Neuronal stem cell (in vitro differentiated cells): ENCODE results near the gene SLC12A9.

Experiments used
- DNase-seq: peaks from one replicate; pipeline ENCODE4 v3.0.0-alpha.2; 2013; ENCODE audit warnings: low spot score
- H2AFZ ChIP-seq: one replicate; pipeline ENCODE4 v1.6.1; 2013; ENCODE audit warnings: mild to moderate bottlenecking, low read length, inconsistent platforms
- H2AK5ac ChIP-seq: 2 replicates; pipeline ENCODE4 v1.6.1; 2013; ENCODE audit warnings: low read depth, mild to moderate bottlenecking, inconsistent platforms, low read length, moderate library complexity, mixed read lengths
- H2BK120ac ChIP-seq: 2 replicates; pipeline ENCODE4 v1.6.1; 2013; ENCODE audit warnings: low read depth, mild to moderate bottlenecking, inconsistent platforms, low read length, moderate library complexity, mixed read lengths
- H2BK12ac ChIP-seq: one replicate; pipeline ENCODE4 v1.6.1; 2013; ENCODE audit warnings: low read length, inconsistent platforms
- H2BK15ac ChIP-seq: 2 replicates; pipeline ENCODE4 v1.6.1; 2013; ENCODE audit warnings: mild to moderate bottlenecking, low read length, inconsistent platforms, mixed read lengths
- H2BK5ac ChIP-seq: one replicate; pipeline ENCODE4 v1.6.1; 2013; ENCODE audit warnings: inconsistent platforms, mild to moderate bottlenecking, low read length, moderate library complexity
- H3K14ac ChIP-seq: one replicate; pipeline ENCODE4 v1.6.1; 2013; ENCODE audit warnings: low read length, inconsistent platforms
- H3K18ac ChIP-seq: 2 replicates; pipeline ENCODE4 v1.6.1; 2013; ENCODE audit warnings: low read length, inconsistent platforms
- H3K23ac ChIP-seq: 2 replicates; pipeline ENCODE4 v1.6.1; 2013; ENCODE audit warnings: low read depth, mild to moderate bottlenecking, mixed read lengths, low read length, inconsistent platforms; ENCODE audit not compliant: poor library complexity
- H3K27ac ChIP-seq: replicated peaks from 3 replicates; pipeline ENCODE4 v1.5.1; 2013; ENCODE audit warnings: low read length, inconsistent platforms
- H3K27me3 ChIP-seq, 3 experiments: 2 replicates each; pipeline ENCODE4 v1.6.1; 2013; ENCODE audit warnings: low read length in 3 of 3, mild to moderate bottlenecking in 2 of 3, inconsistent platforms in 1 of 3, low read depth in 1 of 3, mixed read lengths in 1 of 3, moderate library complexity in 1 of 3; ENCODE audit not compliant: control insufficient read depth in 3 of 3, insufficient read depth in 3 of 3
- H3K36me3 ChIP-seq, 2 donors: replicated peaks in 1 of 2; 2 replicates each; pipeline ENCODE4 v1.6.1; 2013; ENCODE audit warnings: low read length in 2 of 2; ENCODE audit not compliant: control insufficient read depth in 2 of 2, insufficient read depth in 2 of 2
- H3K4ac ChIP-seq: 2 replicates; pipeline ENCODE4 v1.6.1; 2013; ENCODE audit warnings: inconsistent platforms, mild to moderate bottlenecking, low read length, moderate library complexity
- H3K4me1 ChIP-seq, 2 donors: 1 replicate in 1 of 2; 2 replicates in 1 of 2; pipeline ENCODE4 v1.6.1; 2013; ENCODE audit warnings: low read length in 2 of 2, low read depth in 1 of 2; ENCODE audit not compliant: control insufficient read depth in 2 of 2, insufficient read depth in 1 of 2
- H3K4me2 ChIP-seq: one replicate; pipeline ENCODE4 v1.6.1; 2013; ENCODE audit warnings: mild to moderate bottlenecking, low read length, inconsistent platforms; ENCODE audit not compliant: insufficient read depth, poor library complexity, severe bottlenecking
- H3K4me3 ChIP-seq, 2 donors: 2 replicates each; pipeline ENCODE4 v1.5.1; 2013; ENCODE audit warnings: low read length in 2 of 2, mild to moderate bottlenecking in 2 of 2, inconsistent platforms in 1 of 2, moderate library complexity in 1 of 2
- H3K79me1 ChIP-seq: one replicate; pipeline ENCODE4 v1.6.1; 2013; ENCODE audit warnings: low read depth, mild to moderate bottlenecking, inconsistent platforms, low read length, moderate library complexity
- H3K9ac ChIP-seq: one replicate; pipeline ENCODE4 v1.6.1; 2013; ENCODE audit warnings: mild to moderate bottlenecking, low read depth, low read length, inconsistent platforms; ENCODE audit not compliant: poor library complexity
- H3K9me3 ChIP-seq, 2 donors: replicated peaks in 1 of 2; 2 replicates each; pipeline versions ENCODE3 to v1.6.1; 2013; ENCODE audit warnings: low read length in 2 of 2, mild to moderate bottlenecking in 2 of 2, inconsistent platforms in 1 of 2, low read depth in 1 of 2, mixed read lengths in 1 of 2, moderate library complexity in 1 of 2; ENCODE audit not compliant: control insufficient read depth in 2 of 2, insufficient read depth in 1 of 2
- H4K8ac ChIP-seq: one replicate; pipeline ENCODE4 v1.6.1; 2013; ENCODE audit warnings: low read depth, mild to moderate bottlenecking, inconsistent platforms, low read length, moderate library complexity
- H4K91ac ChIP-seq: one replicate; pipeline ENCODE4 v1.6.1; 2013; ENCODE audit warnings: low read length, low read depth, mild to moderate bottlenecking, inconsistent platforms; ENCODE audit not compliant: poor library complexity
- WGBS, 2 donors: extraction: QIAGEN DNeasy Blood & Tissue Kit; methylation state at CpG; one replicate each; pipeline ENCODE4 v1.1.7; 2013; ENCODE audit warnings: missing lambda C conversion rate in 2 of 2, mixed read lengths in 1 of 2; ENCODE audit not compliant: insufficient read length in 2 of 2, insufficient replicate concordance in 1 of 2; ENCODE audit errors: extremely low coverage in 2 of 2; 5-methylcytosine and 5-hydroxymethylcytosine counted together

The SLC12A9 gene

DNA sequence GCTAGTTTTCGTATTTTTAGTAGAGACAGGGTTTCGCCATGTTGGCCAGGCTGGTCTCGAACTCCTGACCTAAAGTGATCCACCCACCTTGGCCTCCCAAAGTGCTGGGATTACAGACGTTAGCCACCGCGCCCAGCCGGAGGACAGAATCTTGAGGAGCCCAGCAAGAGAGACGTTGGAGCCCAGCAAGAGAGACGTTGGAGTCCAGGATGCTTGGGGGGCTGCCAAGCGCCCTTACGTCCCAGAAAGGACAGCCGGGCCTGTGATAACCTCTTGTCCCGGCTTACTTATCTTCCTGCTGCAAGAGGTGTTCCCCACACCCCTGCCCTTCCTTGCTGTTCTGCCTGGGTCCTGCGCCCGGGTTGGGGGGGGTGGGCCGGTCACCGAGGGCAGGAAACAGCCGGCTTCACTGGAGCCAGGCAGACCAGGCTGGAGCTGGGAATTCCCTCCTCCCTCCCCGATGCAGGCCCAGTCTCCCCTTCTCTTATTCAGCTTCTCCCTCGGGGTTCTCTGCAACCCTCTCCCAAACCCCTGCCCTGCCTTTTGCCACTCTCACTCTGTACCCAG, 23.3 kb upstream of the SLC12A9 start:
- H2BK12ac ChIP-seq, result no peak overlapping the region
- H3K4me2 ChIP-seq, result no peak overlapping the region
- H3K23ac ChIP-seq, result peak overlapping the region; percentile 44
- no peak overlapping the region for H3K27ac ChIP-seq
- H2AFZ ChIP-seq, result no peak overlapping the region
- DNase-seq, result no peak
- H2AK5ac ChIP-seq, result no peak overlapping the region
- no peak overlapping the region for H2BK15ac ChIP-seq
- no peak overlapping the region for H3K9ac ChIP-seq
- peaks cover 5% of the 10 kb centered on the region for H3K79me1 ChIP-seq
- no peak overlapping the region for H2BK120ac ChIP-seq
- no peaks in the 10 kb centered on the region for H3K9me3 ChIP-seq
- H4K91ac ChIP-seq, result no peak overlapping the region
- H2BK5ac ChIP-seq, result no peak overlapping the region
- no peak overlapping the region for H3K4ac ChIP-seq
- peaks cover 8 to 16% of the 10 kb centered on the region in 2 donors for H3K36me3 ChIP-seq
- no peaks in the 10 kb centered on the region for H3K27me3 ChIP-seq
- H3K18ac ChIP-seq, result no peak overlapping the region
- peaks cover 10 to 14% of the 10 kb centered on the region in 2 donors for H3K4me1 ChIP-seq
- peak overlapping the region in 1 of 2 donors; percentile 4 for H3K4me3 ChIP-seq
- no peak overlapping the region for H4K8ac ChIP-seq
- no CpG with 5 or more reads among the region's 20 CpGs for WGBS, 2 donors
- H3K14ac ChIP-seq, result no peak overlapping the region

DNA sequence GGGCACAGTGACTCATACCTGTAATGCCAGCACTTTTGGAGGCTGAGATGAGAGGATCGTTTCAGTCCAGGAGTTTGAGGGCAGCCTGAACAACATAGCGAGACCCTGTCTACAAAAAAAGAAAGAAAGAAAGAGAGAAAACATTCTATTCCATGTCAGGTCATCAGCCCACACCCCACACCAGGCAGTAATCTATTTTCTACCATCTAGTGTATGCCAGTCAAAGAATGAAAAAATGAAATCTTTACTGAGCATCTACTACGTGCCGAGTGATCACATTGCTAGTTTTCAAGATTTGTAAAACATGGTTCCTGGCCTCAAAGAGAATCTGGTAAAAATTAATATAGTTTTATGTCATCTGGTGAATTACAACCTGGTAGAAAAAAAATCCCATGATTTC, 22.1 kb upstream of the SLC12A9 start:
- no peak overlapping the region for H3K4ac ChIP-seq
- no peak overlapping the region for H2BK120ac ChIP-seq
- H3K79me1 ChIP-seq, result no peaks in the 10 kb centered on the region
- H3K36me3 ChIP-seq, result peaks cover 2 to 4% of the 10 kb centered on the region in 2 donors
- H3K18ac ChIP-seq, result no peak overlapping the region
- no peaks in the 10 kb centered on the region for H3K27me3 ChIP-seq
- no peak overlapping the region for H2AFZ ChIP-seq
- H3K14ac ChIP-seq, result no peak overlapping the region
- H3K4me3 ChIP-seq, result no peak overlapping the region
- no peak overlapping the region for H3K27ac ChIP-seq
- no peak overlapping the region for H2BK15ac ChIP-seq
- H2BK5ac ChIP-seq, result no peak overlapping the region
- H3K4me1 ChIP-seq, result peaks cover 5 to 10% of the 10 kb centered on the region in 2 donors
- H3K9me3 ChIP-seq, result no peaks in the 10 kb centered on the region
- no CpG with 5 or more reads among the region's 4 CpGs for WGBS, 2 donors
- H2AK5ac ChIP-seq, result no peak overlapping the region
- no peak overlapping the region for H3K4me2 ChIP-seq
- no peak overlapping the region for H4K91ac ChIP-seq
- no peak overlapping the region for H4K8ac ChIP-seq
- no peak overlapping the region for H2BK12ac ChIP-seq
- DNase-seq, result no peak
- no peak overlapping the region for H3K9ac ChIP-seq
- no peak overlapping the region for H3K23ac ChIP-seq

DNA sequence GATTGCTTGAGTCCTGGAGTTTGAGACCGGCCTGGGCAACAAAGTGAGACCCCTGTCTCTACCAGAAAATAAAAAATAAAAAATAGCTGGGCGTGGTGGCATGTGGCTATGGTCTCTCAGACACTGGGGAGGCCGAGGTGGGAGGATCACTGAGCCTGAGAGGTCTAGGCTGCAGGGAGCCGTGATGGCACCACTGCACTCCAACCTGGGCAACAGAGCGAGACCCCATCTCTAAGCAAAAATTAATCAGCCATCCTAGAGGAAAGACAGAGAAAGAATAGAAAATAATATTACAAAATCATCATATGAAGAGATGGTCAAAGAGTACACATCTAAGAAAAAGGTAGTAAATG, 20.3 kb upstream of the SLC12A9 start:
- Histone ChIP-seq H4K8ac (no peak overlapping the region), H3K9ac (no peak overlapping the region), H3K27ac (no peak overlapping the region)

DNA sequence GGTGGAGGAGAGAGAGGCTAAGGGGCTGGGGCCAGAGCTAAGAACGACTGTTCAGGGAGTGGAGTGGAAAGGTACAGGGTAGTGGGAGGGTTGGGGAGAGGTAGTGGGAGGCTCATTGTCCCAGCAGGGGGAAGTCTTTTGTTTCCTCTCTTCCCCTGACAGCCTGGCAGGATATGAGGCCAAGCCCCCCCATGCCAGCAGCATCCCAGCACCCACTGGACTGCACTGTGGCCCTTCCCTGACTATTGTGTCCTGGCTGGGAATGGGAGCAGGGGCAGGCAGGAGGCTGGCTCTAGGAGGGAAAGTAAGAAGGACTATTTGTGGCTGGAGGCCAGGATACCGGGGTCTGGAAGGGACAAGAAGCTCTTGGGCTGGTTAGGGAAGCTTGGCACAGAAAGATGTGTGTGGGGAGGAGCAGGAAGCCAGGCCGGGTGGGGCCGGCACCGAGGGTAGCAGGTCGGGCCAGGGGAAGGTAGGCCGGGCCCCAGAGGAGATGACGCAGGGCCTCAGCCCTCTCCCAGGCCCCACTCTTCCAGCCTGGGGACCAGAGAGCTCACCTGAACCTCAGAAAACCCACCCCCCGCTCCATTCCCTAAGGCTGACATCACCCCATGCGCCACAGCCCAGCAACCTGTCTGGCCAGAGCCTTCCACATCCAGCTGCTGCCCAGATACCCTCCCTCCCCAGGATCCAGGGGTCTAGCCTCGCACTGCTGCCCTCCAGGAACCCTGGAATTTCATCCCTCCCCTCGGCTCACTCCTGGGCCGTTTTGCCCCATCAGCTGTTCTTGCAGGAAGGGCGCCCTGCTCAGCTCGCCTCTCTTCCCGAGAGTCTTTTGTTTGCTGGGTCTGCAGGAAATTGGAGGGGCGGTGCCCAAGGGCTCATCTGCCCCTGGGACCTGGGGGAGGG, 16.4 kb upstream of the SLC12A9 start:
- Histone ChIP-seq H2BK5ac (peak overlapping the region; percentile 93), H3K27ac (peak overlapping the region; percentile 95), H3K23ac (peak overlapping the region; percentile 58), H3K9me3 (no peaks in the 10 kb centered on the region), H3K4me2 (peak overlapping the region; percentile 37), H3K4me3 (peak overlapping the region in 1 of 2 donors; percentile 42), H2BK120ac (peak overlapping the region; percentile 73), H2BK15ac (peak overlapping the region; percentile 70), H3K36me3 (no peaks in the 10 kb centered on the region), H3K4ac (peak overlapping the region; percentile 43), H2AK5ac (peak overlapping the region; percentile 88), H3K4me1 (peaks cover 15 to 25% of the 10 kb centered on the region in 2 donors), H2BK12ac (peak overlapping the region; percentile 51), H2AFZ (peak overlapping the region; percentile 78), H4K91ac (peak overlapping the region; percentile 22), H3K14ac (peak overlapping the region; percentile 60), H3K9ac (peak overlapping the region; percentile 79), H4K8ac (no peak overlapping the region), H3K27me3 (no peaks in the 10 kb centered on the region), H3K79me1 (no peaks in the 10 kb centered on the region), H3K18ac (peak overlapping the region; percentile 98)
- WGBS, 2 donors, result no CpG with 5 or more reads among the region's 17 CpGs
- peak; percentile 65 for DNase-seq

More for the DNA sequence above, 20.3 kb upstream of the SLC12A9 start:
- Histone ChIP-seq H3K4me2 (no peak overlapping the region), H3K18ac (no peak overlapping the region), H2BK5ac (no peak overlapping the region), H2BK12ac (no peak overlapping the region), H2BK120ac (no peak overlapping the region), H2BK15ac (no peak overlapping the region), H4K91ac (no peak overlapping the region), H3K4ac (no peak overlapping the region), H3K4me3 (no peak overlapping the region), H3K14ac (no peak overlapping the region), H3K9me3 (no peaks in the 10 kb centered on the region), H3K23ac (no peak overlapping the region), H3K4me1 (peaks cover 13 to 19% of the 10 kb centered on the region in 2 donors), H2AK5ac (no peak overlapping the region), H2AFZ (no peak overlapping the region), H3K79me1 (no peaks in the 10 kb centered on the region), H3K27me3 (no peaks in the 10 kb centered on the region), H3K36me3 (no peaks in the 10 kb centered on the region)
- no peak for DNase-seq
- no CpG with 5 or more reads among the region's 5 CpGs for WGBS, 2 donors
